Superior temporal gyrus (tissue), 1 donor: Measurements from ENCODE around the gene FAM8A1.
"Not testable (repeated sequence)": the region's sequence is repeated elsewhere in the genome, so short reads cannot be mapped to it uniquely, and the experiment has no call there.

ENCODE experiments used
- DNase-seq: peaks from one replicate; pipeline ENCODE4 v3.0.0-alpha.2; 2016; ENCODE audit errors: extremely low spot score

The FAM8A1 gene, protein sequence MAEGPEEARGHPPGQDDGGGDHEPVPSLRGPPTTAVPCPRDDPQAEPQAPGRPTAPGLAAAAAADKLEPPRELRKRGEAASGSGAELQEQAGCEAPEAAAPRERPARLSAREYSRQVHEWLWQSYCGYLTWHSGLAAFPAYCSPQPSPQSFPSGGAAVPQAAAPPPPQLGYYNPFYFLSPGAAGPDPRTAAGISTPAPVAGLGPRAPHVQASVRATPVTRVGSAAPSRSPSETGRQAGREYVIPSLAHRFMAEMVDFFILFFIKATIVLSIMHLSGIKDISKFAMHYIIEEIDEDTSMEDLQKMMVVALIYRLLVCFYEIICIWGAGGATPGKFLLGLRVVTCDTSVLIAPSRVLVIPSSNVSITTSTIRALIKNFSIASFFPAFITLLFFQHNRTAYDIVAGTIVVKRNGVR

DNA sequence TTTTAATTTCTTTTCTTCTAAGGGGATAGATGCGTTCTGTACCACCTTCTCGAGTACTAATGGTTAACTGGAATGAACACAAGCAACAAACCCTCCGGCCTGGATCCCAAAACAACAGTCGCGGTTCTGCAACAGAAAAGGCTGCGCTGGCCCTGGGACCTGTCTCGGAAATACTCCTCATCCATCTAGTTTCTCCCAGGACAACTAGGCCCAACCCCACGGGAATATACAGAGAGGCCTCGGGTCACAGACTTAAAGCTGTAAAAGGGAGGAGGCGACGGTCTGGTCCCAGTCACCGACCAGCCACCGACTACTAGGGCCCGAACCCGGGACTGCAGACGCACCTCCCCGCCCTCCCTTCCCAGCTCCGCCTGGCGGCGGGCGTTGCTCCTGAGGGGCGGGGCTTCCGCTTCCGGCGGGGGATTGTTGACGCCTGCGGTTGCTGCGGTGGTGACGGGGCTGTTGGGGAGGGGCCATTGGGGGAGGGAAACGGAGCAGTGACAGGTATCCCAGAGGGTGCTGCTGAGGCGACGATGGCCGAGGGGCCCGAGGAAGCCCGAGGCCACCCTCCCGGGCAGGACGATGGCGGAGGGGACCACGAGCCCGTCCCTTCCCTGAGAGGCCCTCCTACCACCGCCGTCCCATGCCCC is at the start of gene FAM8A1:
TSS of gene FAM8A1 (plus strand) at position 426 of the 650 bp plus-strand sequence. CDS start at position 534, 108 bp downstream.
- DNase-seq, result peak; percentile 93

DNA sequence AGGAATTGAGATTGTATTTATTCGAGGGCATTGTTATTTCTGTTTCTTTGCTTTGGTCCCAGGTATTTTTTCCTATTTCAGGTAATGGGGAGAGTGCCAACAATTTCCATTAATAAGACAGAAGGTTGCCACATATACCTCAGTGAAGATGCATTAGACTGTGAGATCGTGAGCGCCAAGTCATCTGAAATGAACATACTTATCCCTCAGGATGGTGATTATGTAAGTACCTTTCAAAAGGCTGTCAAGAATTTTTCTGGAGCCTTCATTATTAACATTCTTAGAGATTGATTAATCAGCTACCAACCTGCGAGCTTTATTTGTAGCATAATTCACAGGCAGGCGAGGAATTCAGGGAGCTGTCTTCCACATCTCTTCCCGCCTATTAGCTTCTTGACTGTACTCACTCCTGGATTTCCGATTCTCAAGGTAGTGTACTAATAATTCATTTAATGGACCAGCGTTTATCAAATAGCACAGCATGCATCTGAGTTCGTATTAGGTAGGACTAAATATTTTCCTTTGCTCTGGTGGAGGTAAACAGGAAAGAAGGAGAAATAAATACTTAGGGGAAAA is 48.6 kb upstream of the FAM8A1 start:
- no peak for DNase-seq

DNA sequence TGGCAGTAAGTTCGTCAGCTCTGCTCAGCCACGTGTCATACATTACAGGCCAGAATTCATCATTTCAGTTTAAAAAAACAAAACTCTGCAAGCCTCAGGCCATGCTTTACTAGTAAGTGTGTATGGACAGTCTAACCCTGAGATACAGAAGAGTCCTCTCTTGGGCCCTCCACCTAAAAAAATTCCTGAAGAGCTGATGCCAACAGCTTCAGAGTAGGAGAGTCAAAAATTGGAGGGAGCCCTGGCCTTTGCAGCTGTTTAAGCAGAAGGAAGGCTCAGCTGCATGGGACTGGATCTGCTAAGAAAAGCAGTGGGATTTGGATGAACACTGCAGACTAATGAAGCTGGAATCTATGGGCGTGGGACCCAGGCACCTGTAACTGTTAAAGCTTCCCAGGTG is 47.2 kb upstream of the FAM8A1 start:
- DNase-seq, result no peak

DNA sequence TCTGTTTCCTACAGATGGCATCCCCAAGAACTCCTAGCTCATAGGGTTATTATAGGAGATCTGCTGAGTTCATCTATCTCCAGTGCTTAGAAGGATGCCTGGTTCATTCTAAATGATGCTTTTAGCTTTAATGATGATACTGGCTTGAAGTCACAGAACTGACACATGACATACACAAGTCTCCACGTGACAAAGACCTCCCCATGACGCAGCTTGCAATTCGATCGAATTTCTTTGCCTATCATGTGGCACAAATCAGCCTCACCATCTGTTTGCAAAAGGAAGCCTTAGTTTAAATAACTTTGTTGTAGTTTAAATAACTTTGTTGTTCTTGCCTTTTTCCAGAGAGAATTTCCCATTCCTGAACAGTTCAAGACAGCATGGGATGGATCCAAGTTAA is 44.1 kb upstream of the FAM8A1 start:
- DNase-seq, result no peak

DNA sequence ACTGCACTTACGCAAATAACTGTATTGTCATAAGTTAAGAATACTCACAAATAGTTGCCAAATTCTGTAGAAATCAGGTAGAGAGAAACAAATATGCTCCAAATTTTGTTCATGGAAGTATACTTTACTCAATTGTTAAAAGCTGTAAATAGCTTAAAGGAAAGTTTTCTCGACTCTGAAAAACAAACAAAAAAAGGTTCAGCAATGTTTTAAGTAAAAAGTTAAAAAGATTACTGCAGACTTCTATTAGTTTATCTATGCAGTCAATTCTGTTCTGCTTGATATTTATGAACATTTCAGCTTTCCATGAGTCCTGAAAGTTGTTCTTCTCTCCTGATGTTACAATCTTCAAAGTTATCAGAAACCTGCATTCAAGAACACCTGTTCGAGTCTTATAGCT is 37.5 kb upstream of the FAM8A1 start:
- DNase-seq, result no peak

DNA sequence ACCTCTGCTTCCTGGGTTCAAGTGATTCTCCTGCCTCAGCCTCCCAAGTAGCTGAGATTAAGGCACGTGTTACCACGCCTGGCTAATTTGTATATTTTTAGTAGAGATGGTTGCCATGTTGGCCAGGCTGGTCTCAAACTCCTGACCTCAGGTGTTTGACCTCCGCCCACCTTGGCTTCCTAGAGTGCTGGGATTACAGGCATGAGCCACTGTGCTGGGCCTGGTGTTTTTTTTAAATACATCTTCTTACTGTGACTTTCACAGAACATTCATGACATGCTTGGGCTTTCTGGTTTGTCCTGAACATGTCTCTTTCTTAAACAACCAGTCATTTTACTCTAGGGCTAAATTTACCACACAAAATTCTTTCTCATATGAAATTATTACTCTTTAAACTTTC is 34.7 kb upstream of the FAM8A1 start:
- DNase-seq, result no peak

DNA sequence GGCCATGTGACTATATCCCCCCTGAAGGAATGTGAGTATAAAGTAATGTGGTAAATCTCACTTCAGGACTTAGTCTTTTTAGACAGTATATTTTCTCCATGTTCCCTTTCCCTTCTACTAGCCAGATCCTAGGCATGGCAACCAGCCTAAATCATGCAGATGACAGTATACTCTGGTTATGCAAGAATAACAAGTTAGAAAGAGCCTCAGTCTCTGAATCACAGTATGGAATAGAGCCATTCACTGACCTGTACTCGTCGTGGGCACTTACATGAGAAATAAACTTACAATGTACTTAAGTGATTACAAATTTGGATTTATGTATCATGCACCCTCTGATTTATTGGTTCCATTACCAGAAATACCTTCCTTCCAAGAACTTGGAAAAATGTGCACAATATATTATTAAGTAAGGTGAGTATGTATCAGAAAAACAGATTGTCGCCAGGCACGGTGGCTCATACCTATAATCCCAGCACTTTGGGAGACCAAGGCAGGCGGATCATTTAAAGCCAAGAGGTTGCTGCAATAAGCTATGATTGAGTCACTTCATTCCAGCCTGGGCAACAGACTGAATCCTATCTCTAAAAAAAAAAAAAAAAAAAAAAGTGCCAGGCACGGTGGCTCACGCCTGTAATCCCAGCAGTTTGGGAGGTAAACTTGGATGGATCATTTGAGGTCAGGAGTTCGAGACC is 25.1 kb upstream of the FAM8A1 start:
- DNase-seq, result peak; percentile 39

DNA sequence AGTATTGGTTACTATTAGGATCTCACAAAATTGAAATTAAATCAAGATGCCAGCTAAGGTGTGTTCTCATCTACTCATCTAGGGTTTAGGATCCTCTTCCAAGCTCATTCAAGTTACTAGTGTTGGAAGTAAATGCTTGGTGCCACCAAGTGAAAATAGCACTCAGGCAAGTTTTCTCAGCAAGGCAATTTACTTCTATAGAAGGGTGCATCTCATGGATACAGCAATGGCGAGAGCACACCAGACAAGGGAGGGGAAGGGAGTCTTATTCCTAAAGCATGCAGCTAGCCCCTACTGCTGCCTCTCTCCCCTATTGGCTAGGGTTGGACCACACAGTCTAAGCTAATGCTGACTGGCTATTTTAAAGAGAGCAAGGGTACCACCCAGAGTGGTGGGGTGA is 23.0 kb upstream of the FAM8A1 start:
- DNase-seq, result no peak

DNA sequence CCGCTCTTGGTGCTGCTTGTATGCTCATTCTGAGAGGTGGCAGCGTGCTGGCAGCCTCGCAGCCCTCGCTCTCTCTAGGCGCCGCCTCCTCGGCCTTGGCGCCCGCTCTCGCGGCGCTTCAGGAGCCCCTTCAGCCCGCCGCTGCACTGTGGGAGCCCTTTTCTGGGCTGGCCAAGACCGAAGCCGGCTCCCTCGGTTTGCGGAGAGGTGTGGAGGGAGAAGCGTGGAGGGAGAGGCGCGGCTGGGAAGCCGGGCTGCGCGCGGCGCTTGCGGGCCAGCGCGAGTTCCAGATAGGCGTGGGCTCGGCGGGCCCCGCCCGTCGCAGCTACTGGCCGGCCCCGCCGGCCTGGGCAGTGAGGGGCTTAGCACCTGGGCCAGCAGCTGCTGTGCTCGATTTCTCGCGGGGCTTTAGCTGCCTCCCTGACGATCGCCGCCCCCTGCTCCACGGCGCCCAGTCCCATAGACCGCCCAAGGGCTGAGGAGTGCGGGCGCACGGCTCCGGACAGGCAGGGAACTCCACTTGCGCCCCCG is 19.5 kb upstream of the FAM8A1 start:
- peak; percentile 33 for DNase-seq

DNA sequence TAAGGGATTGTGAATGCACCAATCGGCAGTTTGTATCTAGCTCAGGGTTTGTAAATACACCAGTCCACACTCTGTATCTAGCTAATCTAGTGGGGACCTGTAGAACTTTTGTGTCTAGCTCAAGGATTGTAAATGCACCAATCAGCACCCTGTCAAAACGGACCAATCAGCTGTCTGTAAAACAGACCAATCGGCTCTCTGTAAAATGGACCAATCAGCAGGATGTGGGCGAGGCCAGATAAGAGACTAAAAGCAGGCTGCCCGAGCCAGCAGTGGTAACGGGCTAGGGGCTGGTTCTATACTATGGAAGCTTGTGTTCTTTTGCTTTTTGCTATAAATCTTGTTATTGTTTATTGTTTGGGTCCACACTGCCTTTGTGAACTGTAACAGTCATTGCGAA is 18.8 kb upstream of the FAM8A1 start:
- not testable (repeated sequence) for DNase-seq

DNA sequence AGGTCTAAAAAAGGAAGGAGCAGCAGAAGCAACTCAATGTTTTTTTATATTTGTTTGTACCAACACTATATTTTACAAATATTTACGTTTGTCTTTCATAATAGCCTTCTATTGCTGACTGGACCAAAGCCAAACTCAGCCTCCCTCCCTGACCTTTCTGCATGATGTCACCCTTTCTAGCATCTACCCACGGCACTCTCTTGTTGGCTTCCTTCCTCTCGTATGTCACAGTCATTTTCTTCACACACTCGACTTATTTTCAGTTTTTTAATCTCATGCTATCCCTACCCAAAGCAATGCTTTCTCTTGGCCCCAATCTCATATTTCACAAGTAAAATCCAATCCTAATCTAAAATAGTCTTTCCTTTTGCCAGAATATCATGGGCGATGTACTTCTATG is 16.3 kb upstream of the FAM8A1 start:
- no peak for DNase-seq

DNA sequence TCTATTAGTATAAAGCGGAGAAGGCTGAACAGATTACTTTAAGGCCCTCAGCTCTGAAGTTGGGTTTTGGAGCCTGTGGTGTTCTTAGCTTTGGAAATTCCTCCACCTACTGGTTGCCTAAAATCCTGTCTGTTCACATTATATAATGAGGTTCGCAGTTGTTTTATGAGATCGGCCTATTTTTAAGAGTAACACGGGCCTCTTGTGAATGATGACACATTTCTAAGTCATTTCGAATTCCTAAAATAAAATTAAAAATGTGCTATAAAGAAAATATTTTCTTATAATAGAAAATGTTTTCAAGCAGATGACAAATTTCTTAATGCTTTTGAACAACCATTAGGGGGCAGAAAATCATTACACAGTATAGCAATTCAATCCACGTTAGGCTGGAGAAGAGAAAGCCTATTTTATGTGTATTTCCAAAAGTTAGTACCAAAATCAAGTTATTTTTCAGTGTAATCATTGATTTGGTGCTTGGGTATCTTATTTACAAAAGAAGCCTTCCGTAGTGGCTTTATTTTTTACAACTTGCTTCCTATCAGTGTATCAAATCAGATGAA is 15.8 kb upstream of the FAM8A1 start:
- peak; percentile 96 for DNase-seq

DNA sequence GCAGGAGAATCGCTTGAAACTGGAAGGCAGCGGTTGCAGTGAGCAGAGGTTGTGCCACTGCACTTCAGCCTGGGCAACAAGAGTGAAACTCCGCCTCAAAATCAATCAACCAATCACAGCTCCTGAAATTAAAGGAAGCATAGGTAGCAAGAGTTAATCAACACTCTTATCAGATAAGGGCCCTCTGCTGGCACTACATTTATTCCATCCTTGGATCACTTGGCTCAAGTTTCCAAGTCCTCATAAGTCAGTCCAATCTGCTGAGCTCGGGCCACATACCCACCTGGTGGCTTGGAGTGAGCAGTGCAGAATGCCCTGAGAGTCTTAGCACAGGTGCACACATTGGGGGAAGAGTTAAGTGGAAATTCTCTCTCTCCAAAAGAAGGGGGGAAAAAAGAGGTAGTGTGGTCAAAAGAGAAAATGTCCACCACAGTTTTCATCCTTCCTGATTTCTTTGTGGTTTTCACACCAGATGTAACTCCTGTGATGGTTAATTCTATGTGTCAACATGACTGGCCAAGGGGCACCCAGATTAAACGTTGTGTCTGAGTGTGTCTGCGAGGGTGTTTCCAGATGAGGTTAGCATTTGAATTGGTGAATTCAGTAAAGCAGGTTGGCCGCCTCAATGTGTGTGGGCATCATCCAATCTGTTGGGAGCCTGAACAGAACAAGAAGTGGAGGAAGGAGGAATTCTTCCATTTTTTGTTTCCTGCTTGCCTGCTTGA is 14.2 kb upstream of the FAM8A1 start:
- peak; percentile 12 for DNase-seq

DNA sequence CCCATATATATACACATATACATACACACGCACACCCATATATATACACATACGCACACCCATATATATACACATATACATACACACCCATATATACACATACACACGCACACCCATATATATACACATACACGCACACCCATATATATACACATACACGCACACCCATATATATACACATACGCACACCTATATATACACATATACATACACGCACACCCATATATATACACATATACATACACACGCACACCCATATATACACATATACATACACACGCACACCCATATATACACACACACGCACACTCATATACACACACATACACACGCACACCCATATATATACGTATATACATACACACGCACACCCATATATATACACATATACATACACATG is 13.5 kb upstream of the FAM8A1 start:
- not testable (repeated sequence) for DNase-seq

DNA sequence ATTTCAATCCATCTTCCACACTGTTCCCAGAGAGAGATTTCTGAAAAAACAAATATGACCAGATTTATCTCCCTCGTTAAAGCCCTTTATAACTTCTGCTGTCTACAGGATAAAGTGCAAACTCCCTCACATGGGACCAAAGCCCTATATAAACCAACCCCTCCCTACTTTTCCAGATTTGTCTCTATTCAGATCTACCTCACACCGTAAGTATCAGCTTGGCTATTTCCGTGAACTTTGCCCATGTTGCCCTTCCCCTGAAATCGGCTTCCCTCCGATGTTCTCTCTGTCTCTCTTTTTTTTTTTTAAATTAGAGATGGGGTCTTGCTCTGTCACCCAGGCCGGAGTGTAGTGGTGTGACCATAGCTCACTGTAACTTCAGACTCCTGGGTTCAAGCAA is 12.1 kb upstream of the FAM8A1 start:
- no peak for DNase-seq

DNA sequence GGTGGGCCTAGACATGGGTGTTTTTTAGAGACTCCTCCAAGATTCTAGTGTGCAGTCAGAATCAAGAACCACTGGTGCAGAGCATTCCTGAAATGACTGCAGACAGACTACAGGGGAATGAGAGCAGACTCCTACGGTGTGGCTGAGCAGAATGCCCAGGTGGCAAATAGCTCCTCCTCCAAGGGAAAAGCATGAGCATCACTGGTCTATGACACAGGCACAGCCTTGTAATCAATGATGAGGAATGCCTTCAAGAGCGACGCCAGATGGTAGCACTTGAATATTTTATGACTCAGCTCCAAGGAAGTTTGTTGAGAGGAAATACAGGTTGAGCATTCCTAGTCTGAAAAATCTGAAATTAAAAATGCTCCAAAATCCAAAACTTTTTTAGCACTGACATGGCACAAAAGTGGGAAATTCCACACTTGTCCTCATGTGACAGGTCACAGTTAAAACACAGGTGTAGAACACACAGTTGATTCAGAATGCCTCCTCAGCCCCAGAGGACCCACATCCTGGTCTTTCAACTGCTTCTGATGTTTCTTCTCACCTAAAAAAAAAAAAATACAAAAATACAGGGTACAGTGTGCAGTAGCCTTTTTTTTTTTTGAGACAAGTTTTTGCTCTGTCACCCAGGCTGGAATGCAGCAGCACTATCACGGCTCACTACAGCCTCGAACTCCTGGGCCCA is 10.6 kb upstream of the FAM8A1 start:
- peak; percentile 27 for DNase-seq

DNA sequence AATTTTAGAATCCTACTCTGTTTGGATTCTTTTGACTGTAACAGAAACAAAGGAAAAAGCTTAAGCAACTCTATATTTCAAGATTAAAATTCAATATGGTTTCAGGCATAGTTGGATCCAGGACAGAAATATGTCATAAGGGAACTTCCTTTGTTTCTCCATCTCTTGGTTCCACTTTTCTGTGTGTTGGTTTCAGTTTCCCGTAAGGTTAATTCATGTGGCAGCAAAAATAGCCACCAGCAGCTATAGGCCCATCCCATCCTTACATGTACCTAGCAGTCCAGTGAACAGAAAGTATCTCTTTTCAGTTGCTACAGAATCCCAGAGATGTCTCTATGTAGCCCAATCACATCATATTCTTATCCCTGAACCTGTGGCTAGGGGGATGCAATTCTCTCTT is 8.8 kb upstream of the FAM8A1 start:
- no peak for DNase-seq

DNA sequence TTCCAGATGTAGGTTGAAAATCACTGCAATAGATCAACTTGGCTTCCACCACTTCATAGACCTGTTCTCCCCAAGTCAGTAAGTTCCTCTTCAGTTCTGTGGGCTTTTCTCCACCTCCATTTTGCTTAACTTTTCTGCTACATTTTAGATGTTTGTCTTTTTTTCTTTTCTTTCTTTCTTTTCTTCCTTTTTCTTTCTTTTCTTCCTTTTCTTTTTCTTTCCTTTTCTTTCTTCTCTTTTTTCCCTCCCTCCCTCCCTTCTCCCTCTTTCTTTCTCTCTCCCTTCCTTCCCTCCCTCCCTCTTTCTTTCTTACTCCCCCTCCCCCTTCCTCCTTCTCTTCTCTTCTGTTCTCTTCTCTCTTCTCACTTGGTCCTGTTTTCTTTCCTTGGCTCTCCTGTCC is 6.9 kb upstream of the FAM8A1 start:
- DNase-seq, result no peak

DNA sequence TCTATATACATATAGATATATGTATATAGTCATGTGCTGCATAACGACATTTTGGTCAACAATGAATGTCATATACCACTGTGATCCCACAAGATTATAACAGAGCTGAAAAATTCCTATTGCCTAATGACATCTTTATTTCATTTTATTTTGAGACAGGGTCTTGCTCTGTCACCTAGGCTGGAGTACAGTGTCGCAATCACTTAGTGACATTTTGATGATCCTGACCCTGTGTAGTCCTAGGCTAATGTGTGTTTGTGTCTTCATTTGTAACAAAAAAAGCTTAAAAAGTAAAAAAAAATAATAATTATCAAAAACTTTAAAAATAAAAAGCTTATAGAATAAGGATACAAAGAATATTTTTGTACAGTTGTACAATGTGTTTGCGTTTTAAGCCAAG is 4.0 kb upstream of the FAM8A1 start:
- no peak for DNase-seq

DNA sequence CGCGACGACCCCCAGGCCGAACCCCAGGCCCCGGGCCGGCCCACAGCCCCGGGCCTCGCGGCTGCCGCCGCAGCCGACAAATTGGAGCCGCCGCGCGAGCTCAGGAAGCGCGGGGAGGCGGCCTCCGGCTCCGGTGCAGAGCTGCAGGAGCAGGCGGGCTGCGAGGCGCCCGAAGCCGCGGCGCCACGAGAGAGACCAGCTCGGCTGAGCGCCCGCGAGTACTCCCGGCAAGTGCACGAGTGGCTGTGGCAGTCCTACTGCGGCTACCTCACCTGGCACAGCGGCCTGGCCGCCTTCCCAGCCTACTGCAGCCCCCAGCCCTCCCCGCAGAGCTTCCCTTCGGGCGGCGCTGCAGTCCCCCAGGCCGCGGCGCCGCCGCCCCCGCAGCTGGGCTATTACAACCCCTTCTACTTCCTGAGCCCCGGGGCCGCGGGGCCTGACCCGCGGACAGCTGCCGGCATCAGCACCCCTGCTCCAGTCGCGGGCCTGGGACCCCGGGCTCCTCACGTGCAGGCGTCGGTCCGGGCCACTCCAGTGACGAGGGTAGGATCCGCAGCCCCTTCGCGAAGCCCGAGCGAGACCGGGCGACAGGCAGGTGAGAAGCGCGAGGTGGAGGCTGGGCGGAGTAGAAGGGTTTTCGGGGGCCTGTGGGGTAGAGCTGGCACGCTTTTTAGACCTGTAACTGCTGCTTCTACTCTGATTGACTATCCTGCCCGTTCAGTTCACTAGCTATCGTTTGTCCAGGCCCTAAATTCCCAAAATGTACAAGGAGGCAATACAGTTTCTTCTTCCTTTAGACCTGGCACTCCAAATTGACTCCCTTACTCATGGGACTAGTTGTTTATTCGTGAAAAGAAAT is 654 bp downstream of the FAM8A1 start:
- no peak for DNase-seq
